HepG2 (cell line): ENCODE results near the gene MAN1A2. TPM values are rescaled to one million over a fixed set of nuclear protein-coding genes. Genes with fewer than 3 reads are reported as not detected.

ENCODE experiments used
- FOXA1 ChIP-seq, 2 experiments: fragments of 450-650 bp in 1 of 2; sonication (generic) in 1 of 2; formaldehyde crosslinking in 1 of 2; IDR thresholded peaks; 2 replicates each; pipeline versions ENCODE4 v1.4.0 to v1.6.1; 2016 to 2020; ENCODE audit warnings: missing genetic modification reagents in 1 of 2
- GLMP ChIP-seq: sonication (generic); formaldehyde crosslinking; IDR thresholded peaks from 2 replicates; pipeline ENCODE4 v1.9.0; 2021; ENCODE audit warnings: missing genetic modification reagents, mild to moderate bottlenecking, borderline replicate concordance
- ZMAT3 ChIP-seq: sonication (generic); formaldehyde crosslinking; conservative IDR thresholded peaks from 2 replicates; pipeline ENCODE4 v1.7.0; 2021; ENCODE audit warnings: missing genetic modification reagents
- ZNF10 ChIP-seq: sonication (generic); formaldehyde crosslinking; IDR thresholded peaks from 2 replicates; pipeline ENCODE4 v1.4.0; 2020; ENCODE audit warnings: mild to moderate bottlenecking, low read depth, missing genetic modification reagents, borderline replicate concordance
- ZNF160 ChIP-seq: sonication (generic); formaldehyde crosslinking; IDR thresholded peaks from 2 replicates; pipeline ENCODE4 v1.8.0; 2022; ENCODE audit warnings: mild to moderate bottlenecking, inconsistent platforms, missing genetic modification reagents
- ZNF737 ChIP-seq: sonication (generic); formaldehyde crosslinking; IDR thresholded peaks from 2 replicates; pipeline ENCODE4 v1.5.0; 2020; ENCODE audit warnings: missing genetic modification reagents, mild to moderate bottlenecking, borderline replicate concordance
- polyA plus RNA-seq, 8 experiments: library from polyadenylated mRNA; depleted of rRNA in 3 of 8; stranded (reverse) in 7 of 8; unstranded in 1 of 8; fragments of >200 nt; fragmentation: Illumina TruSeq in 4 of 8; extraction: Trizol in 4 of 8; gene quantifications; 2 replicates each; pipeline versions ENCODE4 v1.2.1 to v1.2.3, GENCODE V29; 2011 to 2016; ENCODE audit warnings: low read depth in 4 of 8, missing spikeins in 1 of 8, mixed read lengths in 1 of 8; ENCODE audit not compliant: insufficient read depth in 1 of 8
- total RNA-seq, 5 experiments: library from RNA; depleted of rRNA; stranded (reverse); fragments of >200 nt; fragmentation: Illumina TruSeq; extraction: Trizol; gene quantifications; 2 replicates each; pipeline ENCODE4 v1.2.3, GENCODE V29; 2016; ENCODE audit warnings: low read depth in 1 of 5
- TF ChIP-seq, protein P1 (sequence below): sonication (generic); formaldehyde crosslinking; IDR thresholded peaks from 2 replicates; pipeline ENCODE4 v1.4.0; 2020; ENCODE audit warnings: mild to moderate bottlenecking, missing genetic modification reagents
- TF ChIP-seq, protein P2 (sequence below): IDR thresholded peaks from 2 replicates; pipeline ENCODE4 v1.6.1; 2016; ENCODE audit warnings: control low read depth
- TF ChIP-seq, protein P3 (sequence below): sonication (generic); formaldehyde crosslinking; IDR thresholded peaks from 2 replicates; pipeline ENCODE4 v1.5.1; 2020; ENCODE audit warnings: mild to moderate bottlenecking, missing genetic modification reagents
- TF ChIP-seq, protein P4 (sequence below): sonication (generic); formaldehyde crosslinking; IDR thresholded peaks from 2 replicates; pipeline ENCODE4 v1.4.0; 2020; ENCODE audit warnings: missing genetic modification reagents
- TF ChIP-seq, protein P5 (sequence below): sonication (generic); formaldehyde crosslinking; IDR thresholded peaks from 2 replicates; pipeline ENCODE4 v1.4.0; 2020; ENCODE audit warnings: missing genetic modification reagents, mild to moderate bottlenecking, borderline replicate concordance
- TF ChIP-seq, protein P6 (sequence below): IDR thresholded peaks from 2 replicates; pipeline ENCODE4 v1.6.1; 2016

Gene MAN1A2
- total and polyA plus RNA-seq, 2 of the 13 experiments (the other 11 are each of a cell fraction or from before 2014, with no cell fraction given), result 8.0 to 19.9 TPM

DNA sequence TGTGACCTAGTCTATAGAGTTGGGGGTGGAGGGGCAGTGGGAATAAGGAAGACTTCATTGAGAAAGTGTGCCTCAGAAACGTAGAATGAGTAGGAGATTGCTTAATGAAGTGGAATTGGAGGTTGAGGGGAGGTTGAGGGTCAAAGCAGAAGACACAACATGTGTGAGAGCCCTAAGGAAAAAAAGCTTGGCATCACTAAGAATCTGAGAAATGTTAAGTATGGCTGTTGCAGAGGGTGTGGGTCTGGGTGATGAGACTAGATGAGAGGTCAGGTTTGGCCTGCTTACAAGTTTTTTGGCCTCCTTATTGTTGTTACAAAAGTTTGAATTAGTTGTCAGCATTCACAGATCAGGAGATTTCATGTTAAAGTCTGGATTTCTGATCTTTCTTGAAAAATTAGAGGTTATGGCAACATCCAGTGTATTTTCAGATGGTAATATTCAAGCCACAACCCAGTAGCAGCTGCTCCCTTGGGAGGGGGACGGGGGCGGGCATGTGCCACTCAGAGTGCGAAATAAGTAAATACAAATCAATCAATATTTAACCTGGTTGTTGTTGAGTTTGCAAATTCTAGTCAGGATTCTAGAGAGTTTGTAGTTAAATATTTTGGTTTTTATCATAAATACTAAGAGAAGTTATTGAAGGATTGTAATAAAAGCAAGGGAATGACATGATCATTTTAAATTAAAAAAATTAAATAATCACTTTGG is 4.3 kb downstream of the MAN1A2 start (continued):
- TF ChIP-seq GLMP (CRISPR knock-in tag) (no peak), ZMAT3 (CRISPR knock-in tag) (no peak), FOXA1 (IDR thresholded peaks at IDR 0.05) (no peak), FOXA1 (CRISPR knock-in tag; IDR thresholded peaks at IDR 0.05) (0 out of 2 replicates have a peak, but pooled peaks have one; percentile 17), ZNF160 (no peak), ZNF10 (CRISPR knock-in tag) (no peak), ZNF737 (no peak)
- TF ChIP-seq, protein P1, sequence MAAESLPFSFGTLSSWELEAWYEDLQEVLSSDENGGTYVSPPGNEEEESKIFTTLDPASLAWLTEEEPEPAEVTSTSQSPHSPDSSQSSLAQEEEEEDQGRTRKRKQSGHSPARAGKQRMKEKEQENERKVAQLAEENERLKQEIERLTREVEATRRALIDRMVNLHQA (CRISPR knock-in tag), result no peak
- TF ChIP-seq, protein P2, sequence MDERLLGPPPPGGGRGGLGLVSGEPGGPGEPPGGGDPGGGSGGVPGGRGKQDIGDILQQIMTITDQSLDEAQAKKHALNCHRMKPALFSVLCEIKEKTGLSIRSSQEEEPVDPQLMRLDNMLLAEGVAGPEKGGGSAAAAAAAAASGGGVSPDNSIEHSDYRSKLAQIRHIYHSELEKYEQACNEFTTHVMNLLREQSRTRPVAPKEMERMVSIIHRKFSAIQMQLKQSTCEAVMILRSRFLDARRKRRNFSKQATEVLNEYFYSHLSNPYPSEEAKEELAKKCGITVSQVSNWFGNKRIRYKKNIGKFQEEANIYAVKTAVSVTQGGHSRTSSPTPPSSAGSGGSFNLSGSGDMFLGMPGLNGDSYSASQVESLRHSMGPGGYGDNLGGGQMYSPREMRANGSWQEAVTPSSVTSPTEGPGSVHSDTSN, result peak; percentile 32; the same call in 1 of the 2 replicates
- TF ChIP-seq, protein P3, sequence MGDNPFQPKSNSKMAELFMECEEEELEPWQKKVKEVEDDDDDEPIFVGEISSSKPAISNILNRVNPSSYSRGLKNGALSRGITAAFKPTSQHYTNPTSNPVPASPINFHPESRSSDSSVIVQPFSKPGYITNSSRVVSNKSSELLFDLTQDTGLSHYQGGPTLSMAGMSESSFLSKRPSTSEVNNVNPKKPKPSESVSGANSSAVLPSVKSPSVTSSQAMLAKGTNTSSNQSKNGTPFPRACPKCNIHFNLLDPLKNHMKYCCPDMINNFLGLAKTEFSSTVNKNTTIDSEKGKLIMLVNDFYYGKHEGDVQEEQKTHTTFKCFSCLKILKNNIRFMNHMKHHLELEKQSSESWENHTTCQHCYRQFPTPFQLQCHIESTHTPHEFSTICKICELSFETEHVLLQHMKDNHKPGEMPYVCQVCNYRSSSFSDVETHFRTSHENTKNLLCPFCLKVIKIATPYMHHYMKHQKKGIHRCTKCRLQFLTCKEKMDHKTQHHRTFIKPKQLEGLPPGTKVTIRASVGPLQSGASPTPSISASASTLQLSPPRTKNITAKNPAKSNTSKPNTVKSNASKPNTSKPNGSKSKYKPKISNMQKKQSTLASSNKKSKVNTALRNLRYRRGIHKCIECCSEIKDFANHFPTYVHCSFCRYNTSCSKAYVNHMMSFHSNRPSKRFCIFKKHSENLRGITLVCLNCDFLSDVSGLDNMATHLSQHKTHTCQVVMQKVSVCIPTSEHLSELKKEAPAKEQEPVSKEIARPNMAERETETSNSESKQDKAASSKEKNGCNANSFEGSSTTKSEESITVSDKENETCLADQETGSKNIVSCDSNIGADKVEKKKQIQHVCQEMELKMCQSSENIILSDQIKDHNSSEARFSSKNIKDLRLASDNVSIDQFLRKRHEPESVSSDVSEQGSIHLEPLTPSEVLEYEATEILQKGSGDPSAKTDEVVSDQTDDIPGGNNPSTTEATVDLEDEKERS (CRISPR knock-in tag), result no peak
- TF ChIP-seq, protein P4, sequence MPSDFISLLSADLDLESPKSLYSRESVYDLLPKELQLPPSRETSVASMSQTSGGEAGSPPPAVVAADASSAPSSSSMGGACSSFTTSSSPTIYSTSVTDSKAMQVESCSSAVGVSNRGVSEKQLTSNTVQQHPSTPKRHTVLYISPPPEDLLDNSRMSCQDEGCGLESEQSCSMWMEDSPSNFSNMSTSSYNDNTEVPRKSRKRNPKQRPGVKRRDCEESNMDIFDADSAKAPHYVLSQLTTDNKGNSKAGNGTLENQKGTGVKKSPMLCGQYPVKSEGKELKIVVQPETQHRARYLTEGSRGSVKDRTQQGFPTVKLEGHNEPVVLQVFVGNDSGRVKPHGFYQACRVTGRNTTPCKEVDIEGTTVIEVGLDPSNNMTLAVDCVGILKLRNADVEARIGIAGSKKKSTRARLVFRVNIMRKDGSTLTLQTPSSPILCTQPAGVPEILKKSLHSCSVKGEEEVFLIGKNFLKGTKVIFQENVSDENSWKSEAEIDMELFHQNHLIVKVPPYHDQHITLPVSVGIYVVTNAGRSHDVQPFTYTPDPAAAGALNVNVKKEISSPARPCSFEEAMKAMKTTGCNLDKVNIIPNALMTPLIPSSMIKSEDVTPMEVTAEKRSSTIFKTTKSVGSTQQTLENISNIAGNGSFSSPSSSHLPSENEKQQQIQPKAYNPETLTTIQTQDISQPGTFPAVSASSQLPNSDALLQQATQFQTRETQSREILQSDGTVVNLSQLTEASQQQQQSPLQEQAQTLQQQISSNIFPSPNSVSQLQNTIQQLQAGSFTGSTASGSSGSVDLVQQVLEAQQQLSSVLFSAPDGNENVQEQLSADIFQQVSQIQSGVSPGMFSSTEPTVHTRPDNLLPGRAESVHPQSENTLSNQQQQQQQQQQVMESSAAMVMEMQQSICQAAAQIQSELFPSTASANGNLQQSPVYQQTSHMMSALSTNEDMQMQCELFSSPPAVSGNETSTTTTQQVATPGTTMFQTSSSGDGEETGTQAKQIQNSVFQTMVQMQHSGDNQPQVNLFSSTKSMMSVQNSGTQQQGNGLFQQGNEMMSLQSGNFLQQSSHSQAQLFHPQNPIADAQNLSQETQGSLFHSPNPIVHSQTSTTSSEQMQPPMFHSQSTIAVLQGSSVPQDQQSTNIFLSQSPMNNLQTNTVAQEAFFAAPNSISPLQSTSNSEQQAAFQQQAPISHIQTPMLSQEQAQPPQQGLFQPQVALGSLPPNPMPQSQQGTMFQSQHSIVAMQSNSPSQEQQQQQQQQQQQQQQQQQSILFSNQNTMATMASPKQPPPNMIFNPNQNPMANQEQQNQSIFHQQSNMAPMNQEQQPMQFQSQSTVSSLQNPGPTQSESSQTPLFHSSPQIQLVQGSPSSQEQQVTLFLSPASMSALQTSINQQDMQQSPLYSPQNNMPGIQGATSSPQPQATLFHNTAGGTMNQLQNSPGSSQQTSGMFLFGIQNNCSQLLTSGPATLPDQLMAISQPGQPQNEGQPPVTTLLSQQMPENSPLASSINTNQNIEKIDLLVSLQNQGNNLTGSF, result no peak
- TF ChIP-seq, protein P5, sequence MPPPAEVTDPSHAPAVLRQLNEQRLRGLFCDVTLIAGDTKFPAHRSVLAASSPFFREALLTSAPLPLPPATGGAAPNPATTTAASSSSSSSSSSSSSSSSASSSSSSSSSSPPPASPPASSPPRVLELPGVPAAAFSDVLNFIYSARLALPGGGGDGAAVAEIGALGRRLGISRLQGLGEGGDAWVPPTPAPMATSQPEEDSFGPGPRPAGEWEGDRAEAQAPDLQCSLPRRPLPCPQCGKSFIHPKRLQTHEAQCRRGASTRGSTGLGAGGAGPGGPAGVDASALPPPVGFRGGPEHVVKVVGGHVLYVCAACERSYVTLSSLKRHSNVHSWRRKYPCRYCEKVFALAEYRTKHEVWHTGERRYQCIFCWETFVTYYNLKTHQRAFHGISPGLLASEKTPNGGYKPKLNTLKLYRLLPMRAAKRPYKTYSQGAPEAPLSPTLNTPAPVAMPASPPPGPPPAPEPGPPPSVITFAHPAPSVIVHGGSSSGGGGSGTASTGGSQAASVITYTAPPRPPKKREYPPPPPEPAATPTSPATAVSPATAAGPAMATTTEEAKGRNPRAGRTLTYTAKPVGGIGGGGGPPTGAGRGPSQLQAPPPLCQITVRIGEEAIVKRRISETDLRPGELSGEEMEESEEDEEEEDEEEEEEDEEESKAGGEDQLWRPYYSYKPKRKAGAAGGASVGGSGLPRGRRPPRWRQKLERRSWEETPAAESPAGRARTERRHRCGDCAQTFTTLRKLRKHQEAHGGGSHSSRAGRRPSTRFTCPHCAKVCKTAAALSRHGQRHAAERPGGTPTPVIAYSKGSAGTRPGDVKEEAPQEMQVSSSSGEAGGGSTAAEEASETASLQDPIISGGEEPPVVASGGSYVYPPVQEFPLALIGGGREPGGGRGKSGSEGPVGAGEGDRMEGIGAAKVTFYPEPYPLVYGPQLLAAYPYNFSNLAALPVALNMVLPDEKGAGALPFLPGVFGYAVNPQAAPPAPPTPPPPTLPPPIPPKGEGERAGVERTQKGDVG (CRISPR knock-in tag), result no peak
- TF ChIP-seq, protein P6, sequence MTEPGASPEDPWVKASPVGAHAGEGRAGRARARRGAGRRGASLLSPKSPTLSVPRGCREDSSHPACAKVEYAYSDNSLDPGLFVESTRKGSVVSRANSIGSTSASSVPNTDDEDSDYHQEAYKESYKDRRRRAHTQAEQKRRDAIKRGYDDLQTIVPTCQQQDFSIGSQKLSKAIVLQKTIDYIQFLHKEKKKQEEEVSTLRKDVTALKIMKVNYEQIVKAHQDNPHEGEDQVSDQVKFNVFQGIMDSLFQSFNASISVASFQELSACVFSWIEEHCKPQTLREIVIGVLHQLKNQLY (CRISPR knock-in tag), result no peak
